Vagina (tissue), 2 donors: ENCODE measurements around the gene TJP2.

Experiments
- CTCF ChIP-seq, 3 experiments: fragments of 450-650 bp in 2 of 3; fragments of 200-600 bp in 1 of 3; sonication (generic) in 1 of 3; IDR thresholded peaks; one replicate each; pipeline ENCODE4 v1.5.1; 2017 to 2019; ENCODE audit warnings: antibody characterized with exemption in 3 of 3, mild to moderate bottlenecking in 2 of 3, moderate library complexity in 2 of 3
- POLR2A ChIP-seq, 2 donors: fragments of 450-650 bp; IDR thresholded peaks; one replicate each; pipeline ENCODE4 v1.6.1; 2017; ENCODE audit warnings: antibody characterized with exemption in 2 of 2, mild to moderate bottlenecking in 2 of 2, moderate library complexity in 2 of 2
- POLR2AphosphoS5 ChIP-seq, 2 donors: sonication (generic); formaldehyde crosslinking; IDR thresholded peaks; one replicate each; pipeline ENCODE4 v1.9.0; 2017; ENCODE audit warnings: antibody characterized with exemption in 2 of 2, mild to moderate bottlenecking in 2 of 2, low read depth in 1 of 2; ENCODE audit not compliant: insufficient read depth in 1 of 2

- no peak for TF ChIP-seq POLR2AphosphoS5 (IDR thresholded peaks at IDR 0.05; ENCODE audit: insufficient read depth in 1 of 2, low read depth in 1 of 2)
- TF ChIP-seq CTCF (IDR thresholded peaks at IDR 0.05) = no peak
- TF ChIP-seq POLR2A (IDR thresholded peaks at IDR 0.05) = no peak
Observed at GRCh38 chr9:69190086-69190862, 16.2 kb downstream of the TJP2 start.
